T-helper 2 cell treated with Interferon-gamma antibody and Interleukin-4, amounts not matched to agents 5 μg/mL and 100 μg/mL, for 36 hours (primary cell): ENCODE results near the gene PNPT1.
"Not testable (repeated sequence)": the region's sequence is repeated elsewhere in the genome, so short reads cannot be mapped to it uniquely, and the experiment has no call there.

Experiments
- DNase-seq: peaks from one replicate; pipeline ENCODE4 v3.0.0; 2021; ENCODE audit warnings: low spot score
- H3K27ac Mint-ChIP-seq: one replicate; pipeline ENCODE4 v1.8.0; 2021; ENCODE audit warnings: mild to moderate bottlenecking, mixed read lengths
- H3K27me3 Mint-ChIP-seq: one replicate; pipeline ENCODE4 v1.8.0; 2021; ENCODE audit warnings: low read depth, mixed read lengths
- H3K36me3 Mint-ChIP-seq: one replicate; pipeline ENCODE4 v1.8.0; 2021; ENCODE audit warnings: low read depth, mixed read lengths
- H3K4me1 Mint-ChIP-seq: one replicate; pipeline ENCODE4 v1.8.0; 2021; ENCODE audit warnings: low read depth, mixed read lengths
- H3K4me3 Mint-ChIP-seq: one replicate; pipeline ENCODE4 v1.8.0; 2022; ENCODE audit warnings: mild to moderate bottlenecking, moderate library complexity, mixed read lengths
- H3K9me3 Mint-ChIP-seq: one replicate; pipeline ENCODE4 v1.8.0; 2021; ENCODE audit warnings: mixed read lengths

The PNPT1 gene

DNA sequence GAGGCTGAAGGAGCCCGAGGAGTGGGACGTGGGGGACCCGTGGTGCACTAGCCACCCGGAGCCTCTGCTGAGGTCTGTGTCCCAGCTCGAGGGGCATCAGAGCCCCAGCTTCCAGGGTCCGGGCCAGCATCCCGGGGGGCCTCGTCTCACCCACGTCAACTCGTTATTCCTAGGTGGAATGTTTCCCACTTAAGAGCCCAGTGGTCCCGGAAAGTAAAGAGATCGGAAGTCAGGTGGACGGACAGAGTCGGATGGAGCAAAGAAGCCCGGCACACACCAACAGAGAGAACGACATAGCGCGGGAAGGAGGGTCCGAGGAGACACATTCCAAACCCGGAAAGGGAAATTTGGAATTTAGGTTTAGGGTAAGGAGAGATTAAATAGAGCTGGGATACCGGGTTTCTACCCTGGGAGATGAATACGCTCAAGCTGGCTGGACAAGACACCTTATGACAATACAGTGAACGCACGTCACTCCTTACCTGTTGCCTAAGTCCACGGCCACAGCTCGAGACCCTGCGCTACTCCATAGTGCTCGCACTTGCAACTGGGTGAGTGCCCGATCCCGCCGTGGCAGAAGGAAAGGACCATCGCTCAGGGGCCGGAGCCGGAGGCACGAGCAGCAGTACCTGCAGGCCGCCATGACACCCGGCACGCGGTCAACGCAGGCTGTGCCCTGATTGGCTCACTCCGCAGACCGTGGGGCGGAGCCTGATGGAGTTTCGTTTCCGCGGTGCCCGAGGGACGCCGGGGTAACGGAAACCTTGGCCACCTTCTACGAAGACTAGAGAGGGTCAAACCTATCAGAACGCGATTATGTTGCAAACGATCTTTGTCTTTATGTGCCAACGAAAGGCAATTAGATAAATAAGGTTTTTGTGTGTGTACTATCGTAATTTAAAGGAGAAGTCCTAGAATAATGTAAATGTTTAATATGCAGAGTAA lies at the start of gene PNPT1:
Gene PNPT1 (minus strand): TSS at position 664 of the 945 bp plus-strand sequence. CDS start 21 bp downstream, at position 643.
- Mint-ChIP-seq H3K4me1 (peaks cover 22% of the 10 kb centered on the region), H3K27me3 (peaks cover 7% of the 10 kb centered on the region), H3K36me3 (peaks cover 24% of the 10 kb centered on the region), H3K9me3 (no peaks in the 10 kb centered on the region), H3K27ac (peak within 1 kb of the TSS; percentile 94), H3K4me3 (peak within 1 kb of the TSS; percentile 98)
- peak; percentile 94 for DNase-seq

GRCh38 chr2:55742996-55743395 lies 49.4 kb upstream of the PNPT1 start:
- Mint-ChIP-seq H3K4me3 (no peak overlapping the region), H3K27me3 (no peaks in the 10 kb centered on the region), H3K36me3 (no peaks in the 10 kb centered on the region), H3K9me3 (no peaks in the 10 kb centered on the region), H3K27ac (no peak overlapping the region), H3K4me1 (no peaks in the 10 kb centered on the region)
- DNase-seq = no peak

- H3K9me3 Mint-ChIP-seq, DNase-seq, H3K27ac Mint-ChIP-seq, H3K27me3 Mint-ChIP-seq, H3K4me3 Mint-ChIP-seq, H3K4me1 Mint-ChIP-seq, H3K36me3 Mint-ChIP-seq: not testable (repeated sequence)
These were observed 42.4 kb upstream of the PNPT1 start for GRCh38 chr2:55736019-55736536.

DNA sequence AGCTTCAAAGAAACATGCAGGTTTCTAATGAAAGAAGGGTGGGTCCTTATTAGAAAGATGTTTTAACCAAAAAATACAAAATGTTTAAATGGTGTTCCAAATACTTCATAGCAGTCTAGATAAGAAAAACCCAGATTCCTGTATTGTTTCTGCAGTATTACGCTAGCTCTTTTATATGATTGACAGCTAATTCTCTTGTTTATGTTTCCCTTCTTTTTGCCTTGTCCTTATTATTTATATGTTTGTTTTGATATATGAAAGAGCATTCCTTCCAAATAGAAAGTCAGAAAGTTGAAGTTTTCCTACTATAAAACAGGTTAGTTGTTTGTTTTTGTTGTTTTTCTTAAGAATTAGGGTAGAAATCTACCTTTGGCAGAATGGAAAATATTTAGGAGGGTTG lies 41.1 kb upstream of the PNPT1 start:
- no peak for DNase-seq

GRCh38 chr2:55733335-55733734 lies 39.7 kb upstream of the PNPT1 start:
- Mint-ChIP-seq H3K9me3 (no peaks in the 10 kb centered on the region), H3K4me3 (no peak overlapping the region), H3K27ac (no peak overlapping the region), H3K27me3 (no peaks in the 10 kb centered on the region), H3K36me3 (no peaks in the 10 kb centered on the region), H3K4me1 (no peaks in the 10 kb centered on the region)
- DNase-seq = no peak

More for the DNA sequence above, 41.1 kb upstream of the PNPT1 start:
- H3K27me3 Mint-ChIP-seq = no peaks in the 10 kb centered on the region
- no peak overlapping the region for H3K4me3 Mint-ChIP-seq
- no peaks in the 10 kb centered on the region for H3K36me3 Mint-ChIP-seq
- no peaks in the 10 kb centered on the region for H3K4me1 Mint-ChIP-seq
- H3K9me3 Mint-ChIP-seq = no peaks in the 10 kb centered on the region
- H3K27ac Mint-ChIP-seq = no peak overlapping the region

DNA sequence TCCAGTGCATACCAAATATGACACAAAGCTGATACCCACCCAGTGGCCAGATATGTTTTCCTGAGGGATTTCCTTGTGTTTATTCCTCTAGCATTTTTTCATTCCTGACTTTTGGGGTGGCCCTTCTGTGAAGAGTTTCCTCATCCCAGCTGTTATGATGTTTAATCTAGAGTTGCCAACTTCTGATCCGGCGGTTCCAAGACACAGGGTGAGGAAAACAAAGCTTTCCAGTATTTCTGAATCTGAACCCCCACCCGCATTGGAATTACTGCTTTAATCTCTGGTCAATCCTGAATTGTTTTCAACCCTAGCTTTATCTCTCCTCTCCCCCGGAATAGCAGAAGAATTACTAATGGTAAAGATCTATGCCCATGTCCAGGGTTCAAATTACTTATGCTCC lies 39.2 kb upstream of the PNPT1 start:
- Mint-ChIP-seq H3K27ac (no peak overlapping the region), H3K27me3 (peaks cover 2% of the 10 kb centered on the region), H3K4me1 (no peaks in the 10 kb centered on the region), H3K4me3 (no peak overlapping the region), H3K36me3 (no peaks in the 10 kb centered on the region), H3K9me3 (no peaks in the 10 kb centered on the region)
- no peak for DNase-seq

DNA sequence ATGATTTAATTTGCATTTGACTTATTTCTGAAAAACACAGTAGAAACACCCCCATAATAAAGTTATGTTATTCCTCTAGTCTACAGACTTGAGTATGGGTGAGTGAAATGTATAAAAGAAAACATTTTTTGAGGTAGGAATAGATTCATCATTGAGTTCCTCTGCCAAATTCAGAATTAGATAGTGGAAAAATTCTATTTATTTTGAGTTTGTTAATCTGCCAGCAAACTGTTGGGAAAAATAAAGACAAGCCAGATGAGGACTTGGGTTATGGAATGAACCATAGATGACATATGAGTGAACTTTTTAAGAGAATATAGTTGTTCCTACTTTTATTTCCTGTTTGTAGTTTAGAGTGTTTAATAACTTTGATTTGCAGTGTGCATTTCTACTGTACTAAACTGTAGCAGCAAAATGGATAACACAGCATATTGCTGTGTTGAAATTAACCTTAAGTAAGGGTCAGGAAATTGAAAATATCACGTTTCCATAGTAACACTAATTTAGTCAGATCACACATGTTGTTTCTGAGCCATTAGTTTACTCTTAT lies 35.6 kb upstream of the PNPT1 start:
- Mint-ChIP-seq H3K9me3 (no peaks in the 10 kb centered on the region), H3K27me3 (peaks cover 2% of the 10 kb centered on the region), H3K36me3 (no peaks in the 10 kb centered on the region), H3K4me1 (no peaks in the 10 kb centered on the region), H3K27ac (no peak overlapping the region), H3K4me3 (no peak overlapping the region)
- no peak for DNase-seq

DNA sequence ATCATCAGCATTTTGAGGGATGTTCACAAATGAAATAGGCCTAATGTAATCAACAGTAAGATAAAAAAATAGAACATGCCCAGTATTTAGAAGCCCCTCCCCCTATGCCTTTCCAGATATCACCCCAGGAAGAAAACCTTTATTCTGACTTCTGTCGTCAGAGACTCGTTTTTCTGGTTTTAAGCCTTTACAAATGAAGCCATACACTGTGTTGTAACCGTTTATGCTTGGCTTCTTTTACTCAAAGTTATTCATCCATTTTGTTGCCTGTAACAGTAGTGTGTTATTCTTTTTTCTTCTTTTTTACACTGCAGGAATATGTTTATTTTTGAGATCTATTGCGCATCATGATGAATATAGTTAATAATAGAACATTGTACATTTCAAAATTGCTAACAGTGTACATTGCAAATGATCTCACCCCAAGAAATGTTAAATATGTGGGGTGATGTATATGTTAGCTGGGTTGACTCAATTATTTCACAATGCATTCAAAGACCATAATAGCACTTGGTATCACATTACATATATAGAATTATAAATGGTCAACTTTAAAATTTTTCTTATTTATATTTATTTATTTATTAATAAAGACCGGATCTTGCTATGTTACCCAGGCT lies 28.1 kb upstream of the PNPT1 start:
- Mint-ChIP-seq H3K36me3 (no peaks in the 10 kb centered on the region), H3K9me3 (no peaks in the 10 kb centered on the region), H3K27ac (no peak overlapping the region), H3K4me1 (no peaks in the 10 kb centered on the region), H3K27me3 (no peaks in the 10 kb centered on the region), H3K4me3 (no peak overlapping the region)
- DNase-seq = no peak

DNA sequence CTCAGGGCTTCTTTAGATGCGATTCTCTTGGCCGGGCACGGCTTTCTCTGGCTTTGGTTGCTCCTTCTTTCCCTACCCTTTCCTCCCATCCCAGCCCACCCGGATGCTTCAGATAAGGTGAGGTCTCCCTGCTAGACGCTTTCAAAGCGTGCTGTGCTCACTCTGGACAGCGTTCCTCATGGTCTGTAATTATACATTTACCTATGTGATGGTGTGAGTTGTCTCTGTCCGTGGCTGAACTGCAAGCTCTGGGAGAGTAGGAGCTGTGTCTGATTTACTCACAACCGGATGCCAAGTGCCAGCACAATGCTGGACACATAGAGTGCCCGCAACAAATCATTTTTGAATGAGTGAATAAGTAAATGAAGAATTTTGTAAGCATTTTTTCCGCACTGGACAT lies 26.8 kb upstream of the PNPT1 start:
- H3K4me1 Mint-ChIP-seq = no peaks in the 10 kb centered on the region
- DNase-seq = no peak
- H3K27ac Mint-ChIP-seq = no peak overlapping the region
- no peak overlapping the region for H3K4me3 Mint-ChIP-seq
- no peaks in the 10 kb centered on the region for H3K36me3 Mint-ChIP-seq
- H3K27me3 Mint-ChIP-seq = no peaks in the 10 kb centered on the region
- H3K9me3 Mint-ChIP-seq = no peaks in the 10 kb centered on the region

GRCh38 chr2:55719852-55720251 lies 26.2 kb upstream of the PNPT1 start:
- Mint-ChIP-seq H3K9me3 (no peaks in the 10 kb centered on the region), H3K27me3 (no peaks in the 10 kb centered on the region), H3K4me3 (no peak overlapping the region), H3K36me3 (no peaks in the 10 kb centered on the region), H3K4me1 (no peaks in the 10 kb centered on the region), H3K27ac (no peak overlapping the region)
- no peak for DNase-seq

- no peak for DNase-seq
- Mint-ChIP-seq H3K4me3 (no peak overlapping the region), H3K9me3 (no peaks in the 10 kb centered on the region), H3K27ac (no peak overlapping the region), H3K27me3 (no peaks in the 10 kb centered on the region), H3K36me3 (no peaks in the 10 kb centered on the region), H3K4me1 (no peaks in the 10 kb centered on the region)
These were observed 24.7 kb upstream of the PNPT1 start for GRCh38 chr2:55718165-55719008.

DNA sequence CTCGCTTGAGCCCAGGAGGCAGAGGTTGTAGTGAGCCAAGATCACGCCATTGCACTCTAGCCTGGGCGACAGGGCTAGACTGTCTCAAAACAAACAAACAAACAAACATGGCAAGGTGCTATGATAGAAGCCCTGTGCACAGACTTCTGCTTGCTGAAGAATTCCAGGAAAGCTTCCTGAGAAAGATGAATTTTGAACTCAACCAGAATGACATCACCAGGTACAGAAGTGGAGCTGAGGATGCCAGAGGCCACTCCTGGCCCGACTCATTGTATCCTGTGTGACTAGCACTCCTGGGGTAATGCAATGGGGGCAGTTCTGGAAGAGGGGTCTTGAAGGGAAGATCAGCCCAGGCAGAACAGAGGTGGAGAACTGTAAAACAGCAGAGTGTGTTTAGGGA lies 22.0 kb upstream of the PNPT1 start:
- Mint-ChIP-seq H3K9me3 (no peaks in the 10 kb centered on the region), H3K4me1 (no peaks in the 10 kb centered on the region), H3K27ac (no peak overlapping the region), H3K36me3 (no peaks in the 10 kb centered on the region), H3K27me3 (no peaks in the 10 kb centered on the region), H3K4me3 (no peak overlapping the region)
- no peak for DNase-seq

DNA sequence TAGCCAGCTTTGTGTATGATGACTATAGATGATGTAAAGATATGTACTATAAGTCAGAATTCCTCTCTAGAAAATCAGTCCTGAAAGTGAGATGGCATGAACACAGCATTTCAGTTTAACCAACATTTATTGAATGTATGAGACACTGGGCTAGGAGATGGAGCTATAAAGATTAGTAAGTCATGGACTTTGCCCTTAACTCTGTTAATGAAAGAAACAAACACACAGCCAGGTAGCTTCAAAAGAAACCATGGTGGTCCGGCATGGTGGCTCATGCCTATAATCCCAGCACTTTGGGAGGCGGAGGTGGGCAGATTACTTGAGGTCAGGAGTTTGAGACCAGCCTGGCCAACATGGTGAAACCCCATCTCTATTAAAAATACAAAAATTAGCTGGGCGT lies 21.5 kb upstream of the PNPT1 start:
- H3K4me3 Mint-ChIP-seq, H3K27ac Mint-ChIP-seq, H3K9me3 Mint-ChIP-seq, H3K27me3 Mint-ChIP-seq, H3K4me1 Mint-ChIP-seq, DNase-seq, H3K36me3 Mint-ChIP-seq: not testable (repeated sequence)
